Activated CD4-positive, alpha-beta T cell treated with anti-CD3 and anti-CD28 coated beads for 4 hours (primary cell): ENCODE data around the gene AK2.

Source experiments
- DNase-seq, 2 donors: peaks; one replicate each; pipeline ENCODE4 v3.0.0-alpha.2; 2020

Gene AK2

GRCh38 chr1:32969566-32969965, 67.1 kb downstream of the AK2 start:
- DNase-seq, result no peak

- DNase-seq, result no peak
These were observed 68.7 kb downstream of the AK2 start for GRCh38 chr1:32967888-32968568.

GRCh38 chr1:32966900-32967299, 69.8 kb downstream of the AK2 start:
- no peak for DNase-seq

GRCh38 chr1:32965251-32965747, 71.4 kb downstream of the AK2 start:
- no peak for DNase-seq

GRCh38 chr1:32964461-32965250, 72.0 kb downstream of the AK2 start, which contains the start of gene RNF19B:
RNF19B (minus strand) TSS chr1:32964809; CDS start chr1:32964685, 124 bp downstream.
- DNase-seq, result peak; percentile 92 to 93

- peak; percentile 49 to 60 for DNase-seq
These were observed 72.8 kb downstream of the AK2 start for GRCh38 chr1:32963746-32964460.

- DNase-seq, result no peak
These were observed 74.3 kb downstream of the AK2 start for GRCh38 chr1:32962248-32962896.

GRCh38 chr1:32960819-32961355, 75.8 kb downstream of the AK2 start:
- no peak for DNase-seq

GRCh38 chr1:32960342-32960741, 76.3 kb downstream of the AK2 start:
- no peak for DNase-seq

GRCh38 chr1:32958827-32959226, 77.9 kb downstream of the AK2 start:
- DNase-seq, result no peak
